Iris pigment epithelial cell (primary cell): ENCODE results near the gene NELFE.
A peak's percentile ranks its signal among the peaks of the same experiment; 100 is the strongest.
"Not testable (repeated sequence)": the region's sequence is repeated elsewhere in the genome, so short reads cannot be mapped to it uniquely, and the experiment has no call there.

Experiments used
- DNase-seq: peaks from one replicate; pipeline ENCODE4 v3.0.0-alpha.2; 2011; ENCODE audit warnings: low read depth

The NELFE gene

GRCh38 chr6:31915756-31916155 is 43.0 kb downstream of the NELFE start:
- no peak for DNase-seq

GRCh38 chr6:31915351-31915750 is 43.4 kb downstream of the NELFE start:
- DNase-seq, result no peak

GRCh38 chr6:31911826-31912585 is 46.8 kb downstream of the NELFE start:
- no peak for DNase-seq

GRCh38 chr6:31909298-31909697 is 49.5 kb downstream of the NELFE start:
- DNase-seq, result not testable (repeated sequence)

- peak; percentile 90 for DNase-seq
These were observed 50.0 kb downstream of the NELFE start for GRCh38 chr6:31908791-31909190.

GRCh38 chr6:31908255-31908654 is 50.5 kb downstream of the NELFE start:
- DNase-seq, result not testable (repeated sequence)

- DNase-seq, result peak; percentile 90
These were observed 51.5 kb downstream of the NELFE start for GRCh38 chr6:31907158-31907813.

- not testable (repeated sequence) for DNase-seq
These were observed 52.0 kb downstream of the NELFE start for GRCh38 chr6:31906727-31907126.

GRCh38 chr6:31906122-31906521 is 52.6 kb downstream of the NELFE start:
- DNase-seq, result no peak

GRCh38 chr6:31905041-31905440 is 53.7 kb downstream of the NELFE start:
- DNase-seq, result no peak

- DNase-seq, result no peak
These were observed 54.8 kb downstream of the NELFE start for GRCh38 chr6:31903957-31904356.
